OCI-LY1 (cell line): ENCODE measurements around the gene SNAP25.

Experiments used
- H2AFZ ChIP-seq: fragments of 200-600 bp; sonication (generic), shearing (Covaris generic); 2 replicates; pipeline ENCODE4 v1.6.0; 2014; ENCODE audit warnings: antibody characterized with exemption, mild to moderate bottlenecking, low read length
- H3F3A ChIP-seq: fragments of 200-600 bp; sonication (generic), shearing (Covaris generic); 2 replicates; pipeline ENCODE4 v1.6.0; 2014; ENCODE audit warnings: mild to moderate bottlenecking, antibody characterized with exemption, low read length, moderate library complexity; ENCODE audit not compliant: insufficient read depth
- H3K27ac ChIP-seq: fragments of 200-600 bp; sonication (generic); 2 replicates; pipeline ENCODE4 v1.5.1; 2014; ENCODE audit warnings: low read length, mixed run types, mild to moderate bottlenecking, low read depth; ENCODE audit not compliant: poor library complexity, severe bottlenecking
- H3K27me3 ChIP-seq: fragments of 200-600 bp; sonication (generic); 2 replicates; pipeline ENCODE4 v1.6.0; 2014; ENCODE audit warnings: antibody characterized with exemption, mild to moderate bottlenecking, low read length, moderate library complexity; ENCODE audit not compliant: insufficient read depth
- H3K36me3 ChIP-seq: fragments of 200-600 bp; sonication (generic); 2 replicates; pipeline ENCODE4 v1.6.1; 2014; ENCODE audit warnings: mild to moderate bottlenecking, antibody characterized with exemption, low read length, moderate library complexity, mixed read lengths; ENCODE audit not compliant: insufficient read depth
- H3K4me1 ChIP-seq: fragments of 200-600 bp; sonication (generic); 2 replicates; pipeline ENCODE4 v1.5.1; 2014; ENCODE audit warnings: mild to moderate bottlenecking, low read length, moderate library complexity; ENCODE audit not compliant: insufficient read depth, severe bottlenecking
- H3K4me2 ChIP-seq: fragments of 200-600 bp; sonication (generic), shearing (Covaris generic); 2 replicates; pipeline ENCODE4 v1.6.1; 2014; ENCODE audit warnings: low read length
- H3K4me3 ChIP-seq: fragments of 200-600 bp; sonication (generic); 2 replicates; pipeline ENCODE4 v1.5.1; 2014; ENCODE audit warnings: low read length, low read depth, mild to moderate bottlenecking, mixed read lengths; ENCODE audit not compliant: poor library complexity, severe bottlenecking
- H3K79me2 ChIP-seq: fragments of 200-600 bp; shearing (Covaris generic); 2 replicates; pipeline ENCODE4 v1.6.1; 2016; ENCODE audit warnings: mixed run types, low read length, mixed read lengths; ENCODE audit not compliant: insufficient read depth
- H3K9ac ChIP-seq: fragments of 200-600 bp; sonication (generic), shearing (Covaris generic); 2 replicates; pipeline ENCODE4 v1.6.1; 2014; ENCODE audit warnings: mild to moderate bottlenecking, low read length, mixed read lengths
- H3K9me2 ChIP-seq: fragments of 200-600 bp; sonication (generic), shearing (Covaris generic); 2 replicates; pipeline ENCODE4 v1.6.1; 2014; ENCODE audit warnings: low read depth, mild to moderate bottlenecking, low read length, mixed read lengths
- H3K9me3 ChIP-seq: fragments of 200-600 bp; shearing (Covaris generic); 2 replicates; pipeline ENCODE4 v1.6.1; 2014; ENCODE audit warnings: low read length, mixed read lengths
- H4K20me1 ChIP-seq: fragments of 200-600 bp; sonication (generic), shearing (Covaris generic); 2 replicates; pipeline ENCODE4 v1.6.0; 2016; ENCODE audit warnings: mild to moderate bottlenecking, low read length; ENCODE audit not compliant: insufficient read depth
- EZH2 ChIP-seq: fragments of 200-600 bp; sonication (generic), shearing (Covaris generic); IDR thresholded peaks from 2 replicates; pipeline ENCODE4 v1.8.0; 2017; ENCODE audit warnings: borderline replicate concordance, mixed run types, mild to moderate bottlenecking, antibody characterized with exemption, low read length, moderate library complexity, mixed read lengths
- TF ChIP-seq, protein P1 (sequence below): fragments of 200-600 bp; sonication (generic), shearing (Covaris generic); IDR thresholded peaks from 2 replicates; pipeline ENCODE4 v1.5.1; 2017; ENCODE audit warnings: mild to moderate bottlenecking, antibody characterized with exemption, low read length, moderate library complexity, mixed read lengths

The SNAP25 gene

DNA sequence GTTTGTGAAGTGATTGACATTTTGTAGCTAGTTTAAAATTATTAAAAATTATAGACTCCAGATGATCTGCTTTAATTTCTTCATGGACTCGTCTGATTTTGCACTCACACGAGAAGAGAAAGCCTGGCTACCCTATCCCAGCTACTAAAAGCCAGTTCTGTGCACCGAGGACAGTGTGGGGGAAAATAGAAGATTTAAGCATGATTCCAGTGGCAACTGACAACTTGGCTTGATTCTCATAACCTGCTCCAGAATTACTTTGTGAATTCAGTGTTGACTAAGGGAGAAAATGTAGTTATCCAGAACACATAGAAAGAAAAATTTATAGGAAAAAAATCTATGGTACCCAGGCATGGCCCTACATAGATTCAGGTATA, 88.7 kb downstream of the SNAP25 start:
- Histone ChIP-seq H3K4me2 (no peak overlapping the region), H3K27me3 (no peaks in the 10 kb centered on the region), H2AFZ (no peak overlapping the region), H3K36me3 (no peaks in the 10 kb centered on the region), H3K79me2 (no peaks in the 10 kb centered on the region), H3K9me3 (no peaks in the 10 kb centered on the region), H3K9me2 (no peaks in the 10 kb centered on the region), H3F3A (no peaks in the 10 kb centered on the region), H3K4me1 (no peaks in the 10 kb centered on the region), H3K4me3 (no peak overlapping the region), H3K9ac (no peak overlapping the region), H4K20me1 (no peaks in the 10 kb centered on the region), H3K27ac (no peak overlapping the region)
- TF ChIP-seq EZH2, result no peak
- TF ChIP-seq, protein P1, sequence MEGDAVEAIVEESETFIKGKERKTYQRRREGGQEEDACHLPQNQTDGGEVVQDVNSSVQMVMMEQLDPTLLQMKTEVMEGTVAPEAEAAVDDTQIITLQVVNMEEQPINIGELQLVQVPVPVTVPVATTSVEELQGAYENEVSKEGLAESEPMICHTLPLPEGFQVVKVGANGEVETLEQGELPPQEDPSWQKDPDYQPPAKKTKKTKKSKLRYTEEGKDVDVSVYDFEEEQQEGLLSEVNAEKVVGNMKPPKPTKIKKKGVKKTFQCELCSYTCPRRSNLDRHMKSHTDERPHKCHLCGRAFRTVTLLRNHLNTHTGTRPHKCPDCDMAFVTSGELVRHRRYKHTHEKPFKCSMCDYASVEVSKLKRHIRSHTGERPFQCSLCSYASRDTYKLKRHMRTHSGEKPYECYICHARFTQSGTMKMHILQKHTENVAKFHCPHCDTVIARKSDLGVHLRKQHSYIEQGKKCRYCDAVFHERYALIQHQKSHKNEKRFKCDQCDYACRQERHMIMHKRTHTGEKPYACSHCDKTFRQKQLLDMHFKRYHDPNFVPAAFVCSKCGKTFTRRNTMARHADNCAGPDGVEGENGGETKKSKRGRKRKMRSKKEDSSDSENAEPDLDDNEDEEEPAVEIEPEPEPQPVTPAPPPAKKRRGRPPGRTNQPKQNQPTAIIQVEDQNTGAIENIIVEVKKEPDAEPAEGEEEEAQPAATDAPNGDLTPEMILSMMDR, result no peak

DNA sequence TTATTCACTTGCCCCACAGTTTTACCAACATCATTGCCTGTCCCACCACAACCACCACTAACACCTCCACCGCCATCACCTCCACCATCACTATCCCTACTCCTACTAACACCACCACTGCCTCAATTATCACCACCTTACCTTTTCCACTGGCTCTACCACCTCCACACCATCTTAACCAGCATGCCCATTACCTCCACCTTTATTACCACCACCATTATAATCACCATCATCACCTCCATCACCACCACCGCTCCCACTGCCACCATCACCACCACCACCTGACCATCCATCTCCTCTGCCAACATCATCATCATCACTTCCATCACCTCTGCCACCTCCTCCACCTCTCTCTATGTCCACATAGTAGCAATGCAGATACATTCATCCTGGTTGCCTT, 90.0 kb downstream of the SNAP25 start:
- Histone ChIP-seq H3K36me3 (no peaks in the 10 kb centered on the region), H3K4me1 (no peaks in the 10 kb centered on the region), H3K79me2 (no peaks in the 10 kb centered on the region), H3K9me2 (no peaks in the 10 kb centered on the region), H3K27ac (no peak overlapping the region), H4K20me1 (no peaks in the 10 kb centered on the region), H3K9me3 (no peaks in the 10 kb centered on the region), H3K4me3 (no peak overlapping the region), H3K4me2 (no peak overlapping the region), H3K9ac (no peak overlapping the region), H2AFZ (no peak overlapping the region), H3K27me3 (no peaks in the 10 kb centered on the region), H3F3A (no peaks in the 10 kb centered on the region)
- TF ChIP-seq EZH2, result no peak
- TF ChIP-seq, protein P1, result no peak

DNA sequence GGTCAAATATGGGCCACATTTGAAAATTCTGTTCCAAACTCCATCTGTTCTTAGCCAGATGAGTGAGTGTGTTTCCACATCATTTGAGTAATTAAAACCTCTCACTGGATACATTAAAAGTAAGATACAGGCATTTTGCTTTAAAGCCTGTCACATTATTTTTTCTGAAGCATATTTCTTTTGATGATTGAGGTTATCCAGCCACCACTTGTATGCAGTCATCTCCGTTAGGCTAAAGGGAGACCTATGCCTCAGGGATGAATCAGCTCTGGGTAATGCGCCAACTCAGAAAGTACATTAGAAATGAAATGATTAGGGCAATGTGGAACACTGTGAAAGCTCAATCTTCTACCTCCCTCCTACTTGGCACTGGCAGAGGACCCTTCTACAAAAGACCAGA, 90.7 kb downstream of the SNAP25 start:
- no peaks in the 10 kb centered on the region for H3F3A ChIP-seq
- no peak overlapping the region for H3K4me3 ChIP-seq
- no peak overlapping the region for H2AFZ ChIP-seq
- no peaks in the 10 kb centered on the region for H3K27me3 ChIP-seq
- no peak overlapping the region for H3K27ac ChIP-seq
- H3K36me3 ChIP-seq, result no peaks in the 10 kb centered on the region
- no peaks in the 10 kb centered on the region for H3K79me2 ChIP-seq
- no peaks in the 10 kb centered on the region for H3K9me3 ChIP-seq
- H4K20me1 ChIP-seq, result no peaks in the 10 kb centered on the region
- H3K4me1 ChIP-seq, result no peaks in the 10 kb centered on the region
- no peak overlapping the region for H3K9ac ChIP-seq
- TF ChIP-seq, protein P1, result no peak
- no peak for TF ChIP-seq EZH2
- H3K9me2 ChIP-seq, result no peaks in the 10 kb centered on the region
- H3K4me2 ChIP-seq, result no peak overlapping the region
